Neural cell (in vitro differentiated cells): Measurements from ENCODE around the gene DACT2. TPM values are rescaled to one million over a fixed set of nuclear protein-coding genes. Genes with fewer than 3 reads are reported as not detected.

Source experiments
- H2AFZ ChIP-seq: fragments of 200-600, 300-800 bp; sonication (generic), shearing (Covaris generic); 2 replicates; pipeline ENCODE4 v1.6.0; 2014; ENCODE audit warnings: low read depth, mild to moderate bottlenecking, antibody characterized with exemption, low read length, moderate library complexity
- H3F3A ChIP-seq: fragments of 200-600 bp; shearing (Covaris generic); 2 replicates; pipeline ENCODE4 v1.6.1; 2016; ENCODE audit warnings: mild to moderate bottlenecking, moderate library complexity, mixed read lengths, antibody characterized with exemption, low read length; ENCODE audit not compliant: insufficient read depth, poor library complexity, severe bottlenecking
- H3K27ac ChIP-seq: fragments of 200-600, 300-800 bp; sonication (generic), shearing (Covaris generic); 2 replicates; pipeline ENCODE4 v1.5.1; 2014; ENCODE audit warnings: mild to moderate bottlenecking, low read length, moderate library complexity
- H3K27me3 ChIP-seq: fragments of 300-800, 200-600 bp; sonication (generic), shearing (Covaris generic); 2 replicates; pipeline ENCODE4 v1.6.0; 2014; ENCODE audit warnings: mild to moderate bottlenecking, low read depth, low read length, moderate library complexity; ENCODE audit not compliant: insufficient read depth
- H3K36me3 ChIP-seq: fragments of 300-800, 200-600 bp; sonication (generic), shearing (Covaris generic); 2 replicates; pipeline ENCODE4 v1.5.1; 2014; ENCODE audit warnings: mild to moderate bottlenecking, antibody characterized with exemption, low read length, moderate library complexity; ENCODE audit not compliant: insufficient read depth
- H3K4me2 ChIP-seq: fragments of 300-800, 200-600 bp; sonication (generic), shearing (Covaris generic); 2 replicates; pipeline ENCODE4 v1.6.0; 2014; ENCODE audit warnings: mild to moderate bottlenecking, low read length
- H3K4me3 ChIP-seq: fragments of 300-800, 200-600 bp; sonication (generic), shearing (Covaris generic); 2 replicates; pipeline ENCODE4 v1.5.1; 2014; ENCODE audit warnings: mild to moderate bottlenecking, low read length, moderate library complexity
- H3K79me2 ChIP-seq: fragments of 200-600 bp; shearing (Covaris generic); replicated peaks from 2 replicates; pipeline ENCODE4 v1.6.0; 2014; ENCODE audit warnings: mild to moderate bottlenecking, low read length, moderate library complexity; ENCODE audit not compliant: insufficient read depth
- H3K9ac ChIP-seq: fragments of 300-800, 200-600 bp; sonication (generic), shearing (Covaris generic); 2 replicates; pipeline ENCODE4 v1.6.1; 2016; ENCODE audit warnings: mild to moderate bottlenecking, low read length, mixed read lengths
- H3K9me2 ChIP-seq: fragments of 200-600 bp; shearing (Covaris generic); 2 replicates; pipeline ENCODE4 v1.6.1; 2016; ENCODE audit warnings: mild to moderate bottlenecking, low read length, mixed read lengths; ENCODE audit not compliant: insufficient read depth
- H3K9me3 ChIP-seq: fragments of 200-600, 300-800 bp; sonication (generic), shearing (Covaris generic); 2 replicates; pipeline ENCODE4 v1.6.1; 2016; ENCODE audit warnings: mild to moderate bottlenecking, mixed run types, low read length, moderate library complexity, mixed read lengths
- H4K20me1 ChIP-seq: fragments of 200-600 bp; shearing (Covaris generic); 2 replicates; pipeline ENCODE4 v1.6.1; 2016; ENCODE audit warnings: mild to moderate bottlenecking, mixed run types; ENCODE audit not compliant: insufficient read depth
- CTCF ChIP-seq: fragments of 450-650 bp; IDR thresholded peaks from 2 replicates; pipeline ENCODE4 v1.5.1; 2014; ENCODE audit warnings: antibody characterized with exemption, mild to moderate bottlenecking, moderate library complexity; ENCODE audit not compliant: poor library complexity, severe bottlenecking
- EP300 ChIP-seq: fragments of 450-650 bp; conservative IDR thresholded peaks from 2 replicates; pipeline ENCODE4 v1.6.1; 2014; ENCODE audit warnings: antibody characterized with exemption, mild to moderate bottlenecking, moderate library complexity; ENCODE audit not compliant: poor library complexity, severe bottlenecking
- EZH2 ChIP-seq: fragments of 200-600, 300-800 bp; shearing (Covaris generic), sonication (generic); IDR thresholded peaks from 2 replicates; pipeline ENCODE4 v1.6.1; 2014; ENCODE audit warnings: antibody characterized with exemption, low read length, borderline replicate concordance, mild to moderate bottlenecking; ENCODE audit not compliant: insufficient read depth, poor library complexity, severe bottlenecking
- MXI1 ChIP-seq: fragments of 450-650 bp; conservative IDR thresholded peaks from 2 replicates; pipeline ENCODE4 v1.6.1; 2014; ENCODE audit warnings: antibody characterized with exemption, mild to moderate bottlenecking; ENCODE audit not compliant: poor library complexity, severe bottlenecking
- POLR2AphosphoS5 ChIP-seq: IDR thresholded peaks from 2 replicates; pipeline ENCODE4 v1.6.1; 2012
- RAD21 ChIP-seq: fragments of 450-650 bp; conservative IDR thresholded peaks from 2 replicates; pipeline ENCODE4 v1.6.1; 2014; ENCODE audit warnings: antibody characterized with exemption, mild to moderate bottlenecking, moderate library complexity
- SMC3 ChIP-seq: fragments of 450-650 bp; conservative IDR thresholded peaks from 2 replicates; pipeline ENCODE4 v1.6.1; 2014; ENCODE audit warnings: antibody characterized with exemption, mild to moderate bottlenecking, moderate library complexity; ENCODE audit not compliant: poor library complexity
- TAF1 ChIP-seq: IDR thresholded peaks from 2 replicates; pipeline ENCODE4 v1.6.1; 2012; ENCODE audit warnings: low read depth
- polyA plus RNA-seq: library from polyadenylated mRNA; depleted of rRNA; stranded (reverse); fragments of >200 nt; gene quantifications from 2 replicates; pipeline ENCODE4 v1.2.3, GENCODE V29; 2014
- TF ChIP-seq, protein P1 (sequence below): IDR thresholded peaks from 2 replicates; pipeline ENCODE4 v1.6.1; 2012; ENCODE audit warnings: borderline replicate concordance

DACT2 gene
- polyA plus RNA-seq, 1 donor from 2014 or later, result 0.48 TPM

- Histone ChIP-seq H4K20me1 (no peaks in the 10 kb centered on the region), H3K9me3 (no peaks in the 10 kb centered on the region), H3K4me3 (no peak overlapping the region), H2AFZ (no peak overlapping the region), H3K9ac (no peak overlapping the region), H3K27me3 (no peaks in the 10 kb centered on the region), H3K27ac (no peak overlapping the region), H3F3A (no peaks in the 10 kb centered on the region), H3K4me2 (no peak overlapping the region), H3K79me2 (no peaks in the 10 kb centered on the region), H3K9me2 (no peaks in the 10 kb centered on the region), H3K36me3 (no peaks in the 10 kb centered on the region)
- TF ChIP-seq TAF1 (no peak), RAD21 (no peak), MXI1 (no peak), EZH2 (no peak), CTCF (no peak)
- TF ChIP-seq, protein P1, sequence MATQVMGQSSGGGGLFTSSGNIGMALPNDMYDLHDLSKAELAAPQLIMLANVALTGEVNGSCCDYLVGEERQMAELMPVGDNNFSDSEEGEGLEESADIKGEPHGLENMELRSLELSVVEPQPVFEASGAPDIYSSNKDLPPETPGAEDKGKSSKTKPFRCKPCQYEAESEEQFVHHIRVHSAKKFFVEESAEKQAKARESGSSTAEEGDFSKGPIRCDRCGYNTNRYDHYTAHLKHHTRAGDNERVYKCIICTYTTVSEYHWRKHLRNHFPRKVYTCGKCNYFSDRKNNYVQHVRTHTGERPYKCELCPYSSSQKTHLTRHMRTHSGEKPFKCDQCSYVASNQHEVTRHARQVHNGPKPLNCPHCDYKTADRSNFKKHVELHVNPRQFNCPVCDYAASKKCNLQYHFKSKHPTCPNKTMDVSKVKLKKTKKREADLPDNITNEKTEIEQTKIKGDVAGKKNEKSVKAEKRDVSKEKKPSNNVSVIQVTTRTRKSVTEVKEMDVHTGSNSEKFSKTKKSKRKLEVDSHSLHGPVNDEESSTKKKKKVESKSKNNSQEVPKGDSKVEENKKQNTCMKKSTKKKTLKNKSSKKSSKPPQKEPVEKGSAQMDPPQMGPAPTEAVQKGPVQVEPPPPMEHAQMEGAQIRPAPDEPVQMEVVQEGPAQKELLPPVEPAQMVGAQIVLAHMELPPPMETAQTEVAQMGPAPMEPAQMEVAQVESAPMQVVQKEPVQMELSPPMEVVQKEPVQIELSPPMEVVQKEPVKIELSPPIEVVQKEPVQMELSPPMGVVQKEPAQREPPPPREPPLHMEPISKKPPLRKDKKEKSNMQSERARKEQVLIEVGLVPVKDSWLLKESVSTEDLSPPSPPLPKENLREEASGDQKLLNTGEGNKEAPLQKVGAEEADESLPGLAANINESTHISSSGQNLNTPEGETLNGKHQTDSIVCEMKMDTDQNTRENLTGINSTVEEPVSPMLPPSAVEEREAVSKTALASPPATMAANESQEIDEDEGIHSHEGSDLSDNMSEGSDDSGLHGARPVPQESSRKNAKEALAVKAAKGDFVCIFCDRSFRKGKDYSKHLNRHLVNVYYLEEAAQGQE, result no peak
Measured at GRCh38 chr6:168326294-168327261, 7.0 kb upstream of the DACT2 start.

DNA sequence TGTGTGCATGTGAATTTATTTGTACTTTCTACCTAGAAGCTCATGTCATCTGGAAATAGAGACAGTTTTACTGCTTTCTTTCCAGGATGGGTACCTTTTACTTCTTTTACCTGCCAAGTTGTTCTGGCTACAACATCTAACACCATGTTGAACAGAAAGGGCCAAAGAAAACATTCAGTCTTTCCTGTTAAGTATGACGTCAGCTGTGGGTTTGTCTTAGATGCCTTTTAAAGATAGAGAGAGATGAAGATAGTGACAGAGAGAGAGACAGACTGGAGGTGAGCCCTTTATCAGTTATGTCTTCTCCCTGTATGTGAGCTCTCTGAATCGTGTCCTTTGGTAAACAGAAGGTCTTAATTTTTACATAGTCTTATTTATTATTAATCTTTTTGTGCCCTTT, 3.4 kb upstream of the DACT2 start:
- TF ChIP-seq EZH2 (no peak), EP300 (no peak), POLR2AphosphoS5 (no peak), SMC3 (no peak), TAF1 (no peak), RAD21 (no peak), MXI1 (no peak), CTCF (no peak)
- TF ChIP-seq, protein P1, result no peak
- peaks cover 8% of the 10 kb centered on the region for H3K9me3 ChIP-seq
- peaks cover 28% of the 10 kb centered on the region for H3K27me3 ChIP-seq
- H3K27ac ChIP-seq, result no peak overlapping the region
- H4K20me1 ChIP-seq, result no peaks in the 10 kb centered on the region
- H2AFZ ChIP-seq, result no peak overlapping the region
- H3K9ac ChIP-seq, result no peak overlapping the region
- H3K4me2 ChIP-seq, result no peak overlapping the region
- no peaks in the 10 kb centered on the region for H3K36me3 ChIP-seq
- H3K9me2 ChIP-seq, result no peaks in the 10 kb centered on the region
- H3K79me2 ChIP-seq, result no peaks in the 10 kb centered on the region
- H3K4me3 ChIP-seq, result no peak overlapping the region
- H3F3A ChIP-seq, result no peaks in the 10 kb centered on the region
